ENCODE measurements around the gene TM7SF3. TPM values are rescaled to one million over a fixed set of nuclear protein-coding genes. Genes with fewer than 3 reads are reported as not detected.

TM7SF3 gene
- total RNA-seq, 1 donor from 2014 or later = 80.0 TPM

DNA sequence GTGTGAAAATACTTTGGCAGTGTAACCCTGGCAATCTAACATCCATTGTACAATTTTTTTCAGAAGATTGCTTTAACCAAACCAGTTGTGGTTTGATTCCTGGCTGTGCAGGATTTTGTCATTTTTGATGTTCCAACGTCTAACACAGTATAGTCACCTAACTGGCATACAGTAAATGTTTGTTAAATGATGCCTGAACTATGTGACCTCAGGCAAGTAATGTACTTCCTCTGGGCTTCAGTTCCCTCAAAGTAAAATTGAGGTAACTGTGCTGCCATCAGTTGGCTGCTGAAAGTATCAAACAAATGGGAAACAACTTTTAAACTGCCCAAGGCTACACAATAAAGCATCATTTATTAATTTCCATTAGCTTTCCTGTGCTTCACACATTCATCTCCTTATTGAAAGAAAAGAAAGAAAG, 4.3 kb downstream of the TM7SF3 start:
- no peak overlapping the region for H3K27ac Mint-ChIP-seq
- Histone ChIP-seq H3K9ac (no peak overlapping the region), H3K27ac (no peak overlapping the region), H3K9me3 (ENCODE audit: low read depth) (no peaks in the 10 kb centered on the region), H3K4me2 (no peak overlapping the region), H2AFZ (replicated peaks) (no peak overlapping the region), H4K20me1 (ENCODE audit: low read depth) (peaks cover 19% of the 10 kb centered on the region), H3K27me3 (no peaks in the 10 kb centered on the region), H3F3A (ENCODE audit: low read depth) (no peaks in the 10 kb centered on the region), H3K79me2 (ENCODE audit: low read depth) (peaks cover 86% of the 10 kb centered on the region), H3K4me1 (peaks cover 25% of the 10 kb centered on the region), H3K4me3 (no peak overlapping the region), H3K36me3 (no peaks in the 10 kb centered on the region)
- H3K9me3 Mint-ChIP-seq = no peaks in the 10 kb centered on the region
- peaks cover 2% of the 10 kb centered on the region for H3K27me3 Mint-ChIP-seq (ENCODE audit: insufficient read depth, low read depth)
- H3K4me1 Mint-ChIP-seq = peaks cover 16% of the 10 kb centered on the region
- TF ChIP-seq EZH2phosphoT487 (IDR thresholded peaks at IDR 0.05) = no peak
- TF ChIP-seq, protein P1, sequence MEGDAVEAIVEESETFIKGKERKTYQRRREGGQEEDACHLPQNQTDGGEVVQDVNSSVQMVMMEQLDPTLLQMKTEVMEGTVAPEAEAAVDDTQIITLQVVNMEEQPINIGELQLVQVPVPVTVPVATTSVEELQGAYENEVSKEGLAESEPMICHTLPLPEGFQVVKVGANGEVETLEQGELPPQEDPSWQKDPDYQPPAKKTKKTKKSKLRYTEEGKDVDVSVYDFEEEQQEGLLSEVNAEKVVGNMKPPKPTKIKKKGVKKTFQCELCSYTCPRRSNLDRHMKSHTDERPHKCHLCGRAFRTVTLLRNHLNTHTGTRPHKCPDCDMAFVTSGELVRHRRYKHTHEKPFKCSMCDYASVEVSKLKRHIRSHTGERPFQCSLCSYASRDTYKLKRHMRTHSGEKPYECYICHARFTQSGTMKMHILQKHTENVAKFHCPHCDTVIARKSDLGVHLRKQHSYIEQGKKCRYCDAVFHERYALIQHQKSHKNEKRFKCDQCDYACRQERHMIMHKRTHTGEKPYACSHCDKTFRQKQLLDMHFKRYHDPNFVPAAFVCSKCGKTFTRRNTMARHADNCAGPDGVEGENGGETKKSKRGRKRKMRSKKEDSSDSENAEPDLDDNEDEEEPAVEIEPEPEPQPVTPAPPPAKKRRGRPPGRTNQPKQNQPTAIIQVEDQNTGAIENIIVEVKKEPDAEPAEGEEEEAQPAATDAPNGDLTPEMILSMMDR (IDR thresholded peaks at IDR 0.05) = no peak
- TF ChIP-seq EZH2 (IDR thresholded peaks at IDR 0.05) = no peak
- no peak for DNase-seq (ENCODE audit: low spot score)
- H3K36me3 Mint-ChIP-seq = no peaks in the 10 kb centered on the region
- no peak overlapping the region for H3K4me3 Mint-ChIP-seq

DNA sequence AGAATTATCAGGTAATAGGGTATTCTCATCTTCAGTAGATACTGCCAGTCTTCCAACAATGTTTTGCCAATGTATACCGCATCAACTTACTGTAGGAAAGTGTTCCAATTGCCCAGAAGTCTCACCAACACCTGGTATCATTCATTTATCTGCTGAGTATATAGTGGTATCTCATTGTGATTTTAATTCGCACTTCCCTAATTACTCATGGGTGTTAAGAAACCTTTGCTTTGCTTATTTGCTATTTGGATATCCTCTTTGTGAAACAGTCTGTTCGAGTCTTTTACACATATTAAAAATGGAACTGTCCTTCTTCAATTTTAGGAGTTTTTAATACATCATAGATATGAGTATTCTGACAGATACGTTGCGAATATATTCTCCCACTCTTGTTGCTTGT, 6.1 kb downstream of the TM7SF3 start:
- Histone ChIP-seq H3K79me2 (ENCODE audit: low read depth) (peaks cover 98% of the 10 kb centered on the region), H3K9me3 (ENCODE audit: low read depth) (no peaks in the 10 kb centered on the region), H3K4me1 (peaks cover 35% of the 10 kb centered on the region), H3K27me3 (no peaks in the 10 kb centered on the region), H3F3A (ENCODE audit: low read depth) (no peaks in the 10 kb centered on the region), H3K36me3 (no peaks in the 10 kb centered on the region), H4K20me1 (ENCODE audit: low read depth) (peaks cover 27% of the 10 kb centered on the region), H3K27ac (no peak overlapping the region), H3K9ac (no peak overlapping the region), H2AFZ (replicated peaks) (no peak overlapping the region), H3K4me3 (no peak overlapping the region), H3K4me2 (no peak overlapping the region)
- Mint-ChIP-seq H3K4me3 (no peak overlapping the region), H3K9me3 (no peaks in the 10 kb centered on the region), H3K27ac (no peak overlapping the region), H3K27me3 (ENCODE audit: insufficient read depth, low read depth) (no peaks in the 10 kb centered on the region), H3K4me1 (peaks cover 20% of the 10 kb centered on the region), H3K36me3 (no peaks in the 10 kb centered on the region)
- DNase-seq (ENCODE audit: low spot score) = no peak
- no peak for TF ChIP-seq EZH2phosphoT487 (IDR thresholded peaks at IDR 0.05)
- TF ChIP-seq, protein P1 (IDR thresholded peaks at IDR 0.05) = no peak
- no peak for TF ChIP-seq EZH2 (IDR thresholded peaks at IDR 0.05)

DNA sequence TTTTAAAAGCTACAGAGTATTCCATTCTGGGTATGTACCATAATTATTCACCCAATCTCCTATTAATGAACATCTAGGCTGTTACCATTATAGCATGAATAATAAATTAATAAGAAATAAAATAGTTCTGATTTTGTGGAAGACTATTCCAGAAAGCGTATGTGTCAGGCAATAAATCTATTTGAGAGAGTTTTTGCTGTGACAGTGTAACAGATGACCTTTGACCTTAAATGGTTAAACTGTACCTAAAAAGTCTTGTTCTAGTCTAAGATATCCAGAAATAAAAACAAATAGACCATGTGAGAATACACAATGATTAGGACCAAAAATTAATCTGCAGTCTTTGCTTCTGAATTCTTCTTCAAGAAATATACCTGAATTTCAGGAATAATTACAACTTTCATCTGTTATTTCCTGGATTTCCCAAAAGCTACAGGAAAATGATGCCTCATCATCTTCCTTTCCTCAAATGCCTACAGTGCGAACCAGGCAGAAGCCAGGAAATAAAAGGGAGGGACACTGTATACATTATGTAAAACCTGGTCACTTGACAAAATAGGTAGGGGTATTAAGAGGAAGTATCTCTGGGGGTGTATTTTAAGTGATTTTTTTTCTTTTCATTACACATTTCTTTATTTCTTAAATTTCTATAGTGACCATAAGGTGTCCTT, 7.3 kb downstream of the TM7SF3 start:
- Histone ChIP-seq H3K4me3 (no peak overlapping the region), H2AFZ (replicated peaks) (no peak overlapping the region), H3F3A (ENCODE audit: low read depth) (no peaks in the 10 kb centered on the region), H4K20me1 (ENCODE audit: low read depth) (peaks cover 24% of the 10 kb centered on the region), H3K79me2 (ENCODE audit: low read depth) (peaks cover 95% of the 10 kb centered on the region), H3K4me2 (no peak overlapping the region), H3K9me3 (ENCODE audit: low read depth) (no peaks in the 10 kb centered on the region), H3K9ac (no peak overlapping the region), H3K36me3 (no peaks in the 10 kb centered on the region), H3K27ac (no peak overlapping the region), H3K4me1 (peaks cover 27% of the 10 kb centered on the region), H3K27me3 (no peaks in the 10 kb centered on the region)
- H3K27me3 Mint-ChIP-seq (ENCODE audit: insufficient read depth, low read depth) = no peaks in the 10 kb centered on the region
- H3K36me3 Mint-ChIP-seq = peaks cover under 1% of the 10 kb centered on the region
- no peaks in the 10 kb centered on the region for H3K9me3 Mint-ChIP-seq
- H3K4me1 Mint-ChIP-seq = peaks cover 13% of the 10 kb centered on the region
- no peak overlapping the region for H3K4me3 Mint-ChIP-seq
- DNase-seq (ENCODE audit: low spot score) = no peak
- no peak for TF ChIP-seq EZH2phosphoT487 (IDR thresholded peaks at IDR 0.05)
- TF ChIP-seq, protein P1 (IDR thresholded peaks at IDR 0.05) = no peak
- no peak for TF ChIP-seq EZH2 (IDR thresholded peaks at IDR 0.05)
- H3K27ac Mint-ChIP-seq = no peak overlapping the region
